T-helper 17 cell (primary cell): ENCODE data around the gene ASS1. TPM values are rescaled to one million over a fixed set of nuclear protein-coding genes. Genes with fewer than 3 reads are reported as not detected.

ENCODE experiments used
- ATAC-seq: fragments of 150-1000 bp; cut with Tn5 transposase; 2 replicates; pipeline ENCODE4 v1.10.0; 2021; ENCODE audit warnings: mild to moderate bottlenecking, moderate library complexity
- DNase-seq, 3 donors: peaks; one replicate each; pipeline versions ENCODE4 v3.0.0 to v3.0.0-alpha.2; 2020 to 2021
- H3K9me3 ChIP-seq: one replicate; pipeline ENCODE4 v1.7.0; 2013; ENCODE audit warnings: low read length, mild to moderate bottlenecking; ENCODE audit not compliant: control insufficient read depth, poor library complexity, severe bottlenecking
- H3K27ac Mint-ChIP-seq: one replicate; pipeline ENCODE4 v1.8.0; 2022; ENCODE audit warnings: mild to moderate bottlenecking, moderate library complexity, mixed read lengths
- H3K27me3 Mint-ChIP-seq: one replicate; pipeline ENCODE4 v1.8.0; 2022; ENCODE audit warnings: mixed read lengths
- H3K36me3 Mint-ChIP-seq: one replicate; pipeline ENCODE4 v1.8.0; 2022; ENCODE audit warnings: low read depth, mixed read lengths
- H3K4me1 Mint-ChIP-seq: one replicate; pipeline ENCODE4 v1.8.0; 2022; ENCODE audit warnings: mild to moderate bottlenecking, mixed read lengths
- H3K4me3 Mint-ChIP-seq: one replicate; pipeline ENCODE4 v1.8.0; 2022; ENCODE audit warnings: mild to moderate bottlenecking, moderate library complexity, mixed read lengths
- total RNA-seq, 4 donors: library from RNA in 2 of 4; stranded (reverse) in 2 of 4; gene quantifications; one replicate each; pipeline ENCODE4 v1.2.3 and lab custom pipeline; 2022 to 2026

ASS1 gene
- total RNA-seq, 2 donors from 2014 or later: not detected

GRCh38 chr9:130447193-130447816 is 2.5 kb downstream of the ASS1 start:
- Mint-ChIP-seq H3K4me3 (no peak overlapping the region), H3K36me3 (peaks cover 2% of the 10 kb centered on the region), H3K27me3 (peaks cover 46% of the 10 kb centered on the region), H3K4me1 (peaks cover 13% of the 10 kb centered on the region), H3K27ac (no peak overlapping the region)
- ATAC-seq (no peak), DNase-seq (no peak)
- no peaks in the 10 kb centered on the region for H3K9me3 ChIP-seq

DNA sequence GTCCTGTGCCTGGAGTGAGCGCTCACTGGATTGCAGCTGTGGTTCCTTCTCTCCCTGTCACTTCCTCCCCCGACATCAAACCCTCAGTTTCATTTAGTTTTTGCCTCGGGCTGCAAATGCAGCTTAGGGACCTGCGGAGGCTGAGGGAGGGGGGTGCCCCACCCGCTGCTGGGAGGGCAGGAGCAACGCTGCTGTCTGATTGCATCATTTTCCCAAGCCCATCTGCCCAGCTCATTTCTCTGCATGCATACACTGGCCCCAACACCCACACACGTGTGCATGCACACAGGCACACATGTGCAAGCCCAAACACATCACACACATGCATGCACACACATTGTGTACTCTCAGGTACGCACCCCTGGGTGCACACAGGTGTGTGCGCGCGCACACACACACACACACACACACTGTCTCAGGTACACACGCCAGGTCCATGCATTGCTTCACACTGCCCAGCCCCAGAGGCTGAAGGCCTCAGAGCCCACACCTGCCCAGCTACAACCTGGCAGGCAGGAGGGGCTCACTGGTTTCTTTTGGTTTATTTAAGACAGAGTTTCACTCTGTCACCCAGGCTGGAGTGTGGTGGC is 3.4 kb downstream of the ASS1 start:
- H3K36me3 Mint-ChIP-seq: peaks cover 2% of the 10 kb centered on the region

DNA sequence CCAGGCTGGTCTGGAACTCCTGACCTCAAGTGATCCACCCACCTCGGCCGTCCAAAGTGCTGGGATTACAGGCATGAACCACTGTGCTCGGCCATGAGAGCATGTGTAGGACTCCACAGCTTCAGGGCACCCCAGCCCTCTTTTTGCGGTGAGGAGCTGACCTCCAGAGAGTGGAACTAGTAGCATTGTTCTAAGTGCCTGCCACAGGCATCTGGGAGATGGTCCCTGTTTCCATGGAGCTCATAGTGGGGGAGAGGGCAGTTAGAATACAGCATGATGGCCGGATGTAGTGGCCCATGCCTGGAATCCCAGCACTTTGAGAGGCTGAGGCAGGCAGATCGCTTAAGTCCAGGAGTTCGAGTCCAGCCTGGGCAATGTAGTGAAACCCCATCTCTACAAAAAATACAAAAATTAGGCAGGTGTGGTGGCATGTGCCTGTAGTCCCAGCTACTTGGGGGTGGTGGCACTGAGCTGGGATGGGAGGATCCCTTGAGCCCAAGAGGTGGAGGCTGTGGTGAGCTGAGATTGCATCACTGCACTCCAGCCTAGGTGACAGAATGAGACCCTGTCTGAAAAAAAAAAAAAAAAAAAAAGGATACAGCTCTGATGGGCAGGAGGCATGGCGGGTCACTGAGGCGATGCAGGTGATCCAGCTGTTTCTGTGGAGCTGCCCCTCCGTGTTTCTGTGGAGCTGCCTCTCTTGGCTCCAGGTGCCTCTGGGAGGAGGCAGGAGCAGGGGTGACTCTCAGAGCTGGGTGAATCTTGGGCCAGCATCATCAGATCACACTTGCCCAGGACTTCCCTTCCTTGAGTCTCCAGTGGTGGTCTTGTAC is 4.2 kb downstream of the ASS1 start:
- ATAC-seq (no peak), DNase-seq (no peak)
- no peak overlapping the region for H3K27ac Mint-ChIP-seq
- peaks cover 13% of the 10 kb centered on the region for H3K4me1 Mint-ChIP-seq
- H3K9me3 ChIP-seq: no peaks in the 10 kb centered on the region
- no peak overlapping the region for H3K4me3 Mint-ChIP-seq
- peaks cover 2% of the 10 kb centered on the region for H3K36me3 Mint-ChIP-seq
- peaks cover 39% of the 10 kb centered on the region for H3K27me3 Mint-ChIP-seq

More for the DNA sequence above, 3.4 kb downstream of the ASS1 start:
- ATAC-seq (no peak), DNase-seq (no peak)
- H3K4me1 Mint-ChIP-seq: peaks cover 15% of the 10 kb centered on the region
- no peak overlapping the region for H3K4me3 Mint-ChIP-seq
- H3K27me3 Mint-ChIP-seq: peaks cover 46% of the 10 kb centered on the region
- H3K27ac Mint-ChIP-seq: no peak overlapping the region
- H3K9me3 ChIP-seq: no peaks in the 10 kb centered on the region

DNA sequence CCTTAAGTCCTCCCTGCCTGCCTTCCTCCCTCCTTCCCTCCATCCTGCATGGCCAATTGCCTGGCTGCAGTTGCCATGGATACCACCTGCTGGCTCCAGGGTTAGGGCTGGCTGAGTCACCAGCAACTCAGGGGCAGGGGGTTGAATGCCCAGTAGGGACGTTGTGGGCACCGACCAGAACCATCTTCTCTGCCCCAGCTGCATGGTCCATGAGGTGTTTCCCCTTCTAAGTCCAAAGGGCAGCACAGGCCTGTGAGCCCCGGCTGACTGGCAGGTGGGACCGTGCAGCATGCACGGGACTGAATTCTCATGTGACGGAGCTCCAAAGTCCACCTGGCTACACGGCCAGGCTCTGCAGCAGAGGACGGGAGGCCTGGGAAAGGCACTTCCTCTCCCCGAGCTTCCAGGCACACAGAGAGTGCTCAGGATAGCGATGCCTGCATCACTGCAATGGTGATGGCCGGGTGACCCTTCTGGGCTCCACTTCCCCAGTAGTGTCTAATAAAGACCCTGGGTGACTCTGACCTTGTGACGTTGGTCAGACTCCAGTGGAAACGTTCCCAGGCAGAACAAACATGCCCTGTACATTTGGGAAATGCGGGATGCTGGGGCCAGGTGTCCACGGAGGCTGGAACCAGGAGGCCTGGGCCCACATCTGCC is 5.7 kb downstream of the ASS1 start:
- Mint-ChIP-seq H3K4me1 (peaks cover 13% of the 10 kb centered on the region), H3K36me3 (peaks cover 2% of the 10 kb centered on the region), H3K27me3 (peaks cover 39% of the 10 kb centered on the region), H3K27ac (no peak overlapping the region), H3K4me3 (no peak overlapping the region)
- DNase-seq (no peak), ATAC-seq (no peak)
- H3K9me3 ChIP-seq: no peaks in the 10 kb centered on the region

DNA sequence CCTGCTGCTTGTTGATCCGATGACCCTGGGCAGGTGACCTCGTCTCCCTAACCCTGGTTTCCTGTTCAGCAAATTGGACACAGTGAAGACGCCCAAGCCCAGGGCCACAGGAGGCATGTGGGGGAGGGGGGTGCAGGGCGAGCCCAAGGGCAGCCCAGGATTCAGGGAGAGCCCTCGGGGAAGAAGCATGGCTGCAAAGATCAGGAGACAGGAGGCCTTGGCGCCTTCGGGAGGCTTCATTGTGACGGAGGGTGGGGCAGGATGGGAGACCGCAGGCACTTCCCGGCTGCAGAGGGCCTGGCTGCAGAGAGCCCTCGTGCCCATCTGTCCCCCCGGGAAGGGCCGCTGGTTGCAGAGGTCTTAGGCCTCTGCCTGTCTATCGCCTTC is 6.2 kb downstream of the ASS1 start:
- peaks cover 34% of the 10 kb centered on the region for H3K27me3 Mint-ChIP-seq
- H3K27ac Mint-ChIP-seq: no peak overlapping the region
- DNase-seq (no peak), ATAC-seq (no peak)
- H3K36me3 Mint-ChIP-seq: no peaks in the 10 kb centered on the region
- H3K4me3 Mint-ChIP-seq: no peak overlapping the region
- H3K9me3 ChIP-seq: no peaks in the 10 kb centered on the region
- peaks cover 11% of the 10 kb centered on the region for H3K4me1 Mint-ChIP-seq

DNA sequence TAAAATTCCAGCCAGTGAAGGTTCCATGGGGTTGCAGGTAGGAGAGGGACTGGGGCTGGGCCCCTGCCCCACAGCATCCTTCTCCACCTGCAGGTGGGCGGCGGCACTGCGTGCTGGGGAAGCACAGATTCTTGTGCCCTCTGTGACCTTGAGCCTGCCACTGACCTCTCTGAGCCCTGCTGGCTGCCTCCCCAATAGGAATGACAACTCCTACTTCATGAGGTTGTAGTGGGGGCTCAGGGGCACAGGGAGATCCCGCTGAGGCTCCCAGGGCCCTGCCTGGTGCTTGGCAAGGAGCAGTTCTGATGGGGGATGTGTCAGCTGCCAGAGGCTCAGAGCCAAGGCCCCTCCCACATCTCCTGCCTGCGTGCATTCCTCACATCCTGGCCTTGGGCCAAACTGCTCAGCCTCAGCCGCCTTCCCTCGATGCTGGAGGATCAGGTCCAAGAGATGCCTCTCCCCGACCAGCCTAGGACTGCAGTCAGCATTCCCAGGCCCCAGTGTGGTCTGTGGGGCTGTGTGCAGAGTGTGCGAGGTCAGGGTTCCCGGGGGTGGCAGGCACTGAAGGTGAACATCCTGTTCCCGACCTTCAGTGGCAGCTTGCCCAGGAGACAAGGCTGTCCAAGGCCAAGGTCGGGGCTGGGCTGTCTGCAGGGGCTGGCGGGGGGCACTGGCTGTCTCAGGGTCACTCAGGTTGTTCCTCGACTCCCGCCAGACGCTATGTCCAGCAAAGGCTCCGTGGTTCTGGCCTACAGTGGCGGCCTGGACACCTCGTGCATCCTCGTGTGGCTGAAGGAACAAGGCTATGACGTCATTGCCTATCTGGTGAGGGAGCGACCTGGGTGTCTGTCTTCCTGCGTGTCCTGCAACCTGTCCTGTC is 7.0 kb downstream of the ASS1 start:
- Mint-ChIP-seq H3K27me3 (peaks cover 26% of the 10 kb centered on the region), H3K27ac (no peak overlapping the region), H3K4me1 (peaks cover 10% of the 10 kb centered on the region), H3K4me3 (no peak overlapping the region), H3K36me3 (no peaks in the 10 kb centered on the region)
- DNase-seq: no peak
- no peaks in the 10 kb centered on the region for H3K9me3 ChIP-seq
- ATAC-seq: peak; percentile 20

DNA sequence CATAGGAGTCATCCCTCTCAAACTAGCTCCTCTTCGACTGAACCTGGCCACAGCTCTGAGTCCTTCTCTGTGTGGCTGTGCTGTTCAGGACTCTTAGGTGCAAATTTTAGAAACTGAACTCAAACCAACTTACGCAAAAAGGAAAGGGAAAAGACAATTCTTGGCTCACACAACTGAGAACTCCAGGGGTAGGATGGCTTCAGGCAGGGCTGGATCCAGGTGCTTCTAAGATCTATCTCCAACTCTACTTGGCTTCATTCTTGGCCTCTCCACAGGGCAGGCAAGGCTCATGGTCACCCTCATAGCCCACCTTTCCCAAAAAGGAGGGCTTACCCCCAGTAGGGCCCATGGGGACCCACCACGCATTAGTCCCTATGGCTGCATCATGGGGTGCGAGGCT is 8.1 kb downstream of the ASS1 start:
- no peak overlapping the region for H3K27ac Mint-ChIP-seq
- no peaks in the 10 kb centered on the region for H3K36me3 Mint-ChIP-seq

GRCh38 chr9:130453487-130453886 is 8.7 kb downstream of the ASS1 start:
- peaks cover 10% of the 10 kb centered on the region for H3K27me3 Mint-ChIP-seq
- no peak for DNase-seq
- no peaks in the 10 kb centered on the region for H3K36me3 Mint-ChIP-seq
- H3K4me1 Mint-ChIP-seq: peaks cover 4% of the 10 kb centered on the region
- H3K27ac Mint-ChIP-seq: no peak overlapping the region
- ATAC-seq: no peak
- no peak overlapping the region for H3K4me3 Mint-ChIP-seq
- H3K9me3 ChIP-seq: no peaks in the 10 kb centered on the region

More for the DNA sequence above, 8.1 kb downstream of the ASS1 start:
- Mint-ChIP-seq H3K27me3 (peaks cover 16% of the 10 kb centered on the region), H3K4me3 (no peak overlapping the region), H3K4me1 (peaks cover 7% of the 10 kb centered on the region)
- no peaks in the 10 kb centered on the region for H3K9me3 ChIP-seq
- ATAC-seq (no peak), DNase-seq (no peak)

DNA sequence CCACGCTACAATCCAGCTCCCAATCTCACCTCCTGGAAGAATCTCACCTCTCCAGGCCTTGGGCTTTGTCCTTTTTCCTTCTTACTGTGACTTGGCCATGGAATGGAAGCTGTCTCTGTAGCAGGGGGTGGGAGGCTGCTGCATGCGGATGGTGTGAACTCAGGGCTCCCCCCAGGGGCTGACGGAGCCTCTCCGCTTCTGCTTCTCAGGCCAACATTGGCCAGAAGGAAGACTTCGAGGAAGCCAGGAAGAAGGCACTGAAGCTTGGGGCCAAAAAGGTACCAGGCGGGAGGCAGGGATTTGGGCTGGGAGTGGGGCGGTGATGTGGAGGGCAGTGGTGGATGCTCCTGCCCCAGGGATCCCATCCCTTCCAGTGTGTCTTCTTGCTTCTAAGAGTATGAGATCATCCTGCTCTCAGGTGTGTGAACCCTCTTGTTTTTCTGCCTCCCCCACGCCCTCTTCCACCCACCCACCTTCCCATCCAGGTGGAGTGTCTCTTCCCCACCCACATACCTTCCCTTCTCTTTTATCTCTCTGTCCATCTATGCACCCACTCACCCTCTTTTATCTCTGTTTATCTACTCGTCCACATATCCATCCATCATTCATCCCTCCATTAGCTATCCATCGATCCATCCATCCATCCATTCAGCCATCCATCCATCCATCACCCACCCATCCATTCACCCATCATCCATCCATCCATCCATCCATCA is 9.5 kb downstream of the ASS1 start:
- no peak overlapping the region for H3K4me3 Mint-ChIP-seq
- peaks cover 12% of the 10 kb centered on the region for H3K27me3 Mint-ChIP-seq
- H3K27ac Mint-ChIP-seq: no peak overlapping the region
- no peaks in the 10 kb centered on the region for H3K9me3 ChIP-seq
- ATAC-seq (no peak), DNase-seq (no peak)
- peaks cover 4% of the 10 kb centered on the region for H3K4me1 Mint-ChIP-seq
- no peaks in the 10 kb centered on the region for H3K36me3 Mint-ChIP-seq

GRCh38 chr9:130454812-130455325 is 10.1 kb downstream of the ASS1 start:
- H3K36me3 Mint-ChIP-seq: no peaks in the 10 kb centered on the region
- no peak overlapping the region for H3K27ac Mint-ChIP-seq
- no peak overlapping the region for H3K4me3 Mint-ChIP-seq
- no peak for ATAC-seq
- H3K9me3 ChIP-seq: no peaks in the 10 kb centered on the region
- H3K4me1 Mint-ChIP-seq: peaks cover 4% of the 10 kb centered on the region
- peaks cover 18% of the 10 kb centered on the region for H3K27me3 Mint-ChIP-seq
- DNase-seq: no peak

DNA sequence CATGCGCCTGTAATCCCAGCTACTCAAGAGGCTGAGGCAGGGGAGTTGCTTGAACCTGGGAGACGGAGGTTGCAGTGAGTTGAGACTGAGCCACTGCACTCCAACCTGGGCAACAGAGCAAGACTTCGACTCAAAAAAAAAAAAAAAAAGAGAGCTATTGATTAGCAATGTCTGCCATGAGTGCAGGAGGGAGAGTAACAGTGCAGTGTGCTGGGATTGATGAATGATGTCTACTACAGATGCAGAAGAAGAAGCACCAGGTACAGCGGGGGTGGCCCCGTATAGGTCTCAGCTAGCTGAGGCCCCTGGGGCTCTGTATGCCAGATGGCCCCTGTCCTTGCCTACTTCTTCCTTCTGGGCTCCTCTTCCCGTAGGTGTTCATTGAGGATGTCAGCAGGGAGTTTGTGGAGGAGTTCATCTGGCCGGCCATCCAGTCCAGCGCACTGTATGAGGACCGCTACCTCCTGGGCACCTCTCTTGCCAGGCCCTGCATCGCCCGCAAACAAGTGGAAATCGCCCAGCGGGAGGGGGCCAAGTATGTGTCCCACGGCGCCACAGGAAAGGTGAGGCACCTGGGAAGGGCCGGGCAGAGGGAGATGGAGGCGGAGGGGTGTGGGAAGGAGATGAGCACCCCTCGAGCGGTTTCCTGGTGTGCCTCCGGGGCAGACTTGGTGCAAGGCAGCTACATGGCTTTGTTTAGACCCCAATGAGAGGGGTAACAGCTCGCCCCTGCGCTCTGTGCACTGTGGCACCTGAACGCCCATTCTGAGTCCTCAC is 13.5 kb downstream of the ASS1 start:
- no peaks in the 10 kb centered on the region for H3K9me3 ChIP-seq
- H3K27ac Mint-ChIP-seq: no peak overlapping the region
- H3K27me3 Mint-ChIP-seq: peaks cover 26% of the 10 kb centered on the region
- ATAC-seq (no peak), DNase-seq (no peak)
- H3K4me1 Mint-ChIP-seq: peaks cover 3% of the 10 kb centered on the region
- H3K36me3 Mint-ChIP-seq: no peaks in the 10 kb centered on the region
- no peak overlapping the region for H3K4me3 Mint-ChIP-seq

- no peak for DNase-seq
- H3K9me3 ChIP-seq: no peaks in the 10 kb centered on the region
- Mint-ChIP-seq H3K27ac (no peak overlapping the region), H3K36me3 (no peaks in the 10 kb centered on the region), H3K4me1 (peaks cover 3% of the 10 kb centered on the region), H3K4me3 (no peak overlapping the region), H3K27me3 (peaks cover 26% of the 10 kb centered on the region)
- ATAC-seq: no peak
These were observed 14.0 kb downstream of the ASS1 start for GRCh38 chr9:130458804-130459067.
